Measurements from ENCODE around the gene SETMAR.

The SETMAR gene

DNA sequence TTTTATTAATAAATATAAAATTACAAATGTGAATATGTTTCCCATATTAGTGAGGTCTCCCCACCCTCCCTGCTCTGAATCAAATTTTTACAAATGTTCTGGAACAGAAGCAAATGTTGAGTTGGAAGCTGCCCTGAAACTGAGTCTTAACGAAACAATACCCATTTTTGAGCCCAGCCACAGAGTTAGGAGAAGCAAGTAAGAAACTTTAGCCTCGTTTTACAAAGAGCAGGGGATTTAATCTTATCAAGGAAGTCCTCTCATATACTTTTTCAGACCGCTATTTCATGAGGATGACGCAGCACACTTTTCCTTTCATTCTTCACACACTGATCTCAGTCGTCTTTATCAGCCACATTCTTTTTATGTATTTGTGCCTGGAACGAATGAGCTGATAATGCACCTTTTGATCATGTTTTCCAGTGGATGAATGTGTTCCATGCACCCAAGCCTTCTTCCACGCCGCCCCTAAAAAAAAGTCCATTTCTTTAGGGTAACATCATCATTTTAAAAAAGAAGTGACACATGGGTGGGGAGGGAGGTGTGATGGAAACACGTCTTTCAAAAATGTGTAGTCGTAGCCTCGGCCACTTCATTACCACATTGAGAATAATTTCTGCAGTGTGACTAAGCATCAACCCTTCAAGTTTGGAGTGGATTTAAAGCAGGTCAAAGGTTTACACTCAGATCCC, 48.1 kb downstream of the SETMAR start:
- DNase-seq (ENCODE audit: low read depth in 3 of 3), result peak; percentile 12 to 26 (median 12)

DNA sequence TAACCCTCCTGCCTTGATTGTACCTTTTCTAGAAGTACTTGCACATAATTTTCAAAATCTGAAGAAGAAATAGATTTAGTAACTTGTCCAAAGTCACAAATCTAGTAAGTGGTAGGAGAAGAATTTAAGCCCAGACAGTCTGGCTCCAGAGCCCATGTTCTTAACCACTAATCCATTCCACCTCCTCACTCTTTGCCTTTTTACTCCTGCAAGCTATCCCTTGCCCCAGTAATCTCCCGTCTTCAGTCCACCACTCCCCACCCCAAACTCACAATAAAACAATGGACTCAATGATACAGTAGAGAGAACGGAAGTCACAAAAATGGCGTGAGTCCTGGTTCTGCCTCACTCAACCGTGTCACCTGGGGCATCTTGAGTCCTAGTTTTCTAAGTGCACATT, 48.7 kb downstream of the SETMAR start:
- no peak for DNase-seq (ENCODE audit: low read depth in 3 of 3)

DNA sequence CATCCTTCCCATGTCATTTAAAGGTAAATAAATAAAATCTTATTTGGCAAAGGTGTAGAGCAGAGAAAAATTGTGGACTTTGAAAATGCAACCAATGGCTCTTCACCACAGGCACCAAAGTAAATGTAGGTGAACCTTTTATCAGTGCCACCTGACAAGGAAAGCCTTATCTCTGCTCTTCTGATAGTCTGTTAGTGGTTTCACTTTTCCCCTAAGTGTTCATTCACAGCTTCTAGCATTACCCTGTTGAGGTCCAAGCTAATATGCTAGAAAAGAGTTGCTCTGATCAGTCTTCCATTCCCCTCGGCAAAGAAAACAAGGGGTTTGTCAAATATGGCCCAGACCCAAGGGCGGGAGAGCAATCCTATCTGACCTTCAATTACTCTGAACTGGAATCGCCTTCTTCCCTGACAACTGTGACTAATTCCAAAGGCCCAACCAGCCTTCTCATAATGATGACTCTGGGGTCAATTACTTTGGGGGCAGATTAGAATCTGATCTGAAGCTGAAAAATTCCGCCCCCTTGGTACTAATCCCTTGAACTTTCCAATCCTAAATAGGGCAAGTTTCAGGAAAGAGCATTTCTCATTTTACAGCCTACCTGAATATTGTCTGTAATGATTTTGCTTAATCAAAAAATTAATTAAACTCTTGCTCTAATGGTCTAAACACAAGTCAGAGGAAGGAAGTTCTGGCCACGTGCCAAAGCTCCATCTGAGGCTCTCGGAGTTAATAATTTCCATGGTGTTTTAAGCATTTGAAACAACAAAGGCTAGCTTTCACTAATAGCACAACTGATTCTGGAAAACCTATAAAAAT, 52.4 kb downstream of the SETMAR start:
- DNase-seq (ENCODE audit: low read depth in 3 of 3), result no peak

DNA sequence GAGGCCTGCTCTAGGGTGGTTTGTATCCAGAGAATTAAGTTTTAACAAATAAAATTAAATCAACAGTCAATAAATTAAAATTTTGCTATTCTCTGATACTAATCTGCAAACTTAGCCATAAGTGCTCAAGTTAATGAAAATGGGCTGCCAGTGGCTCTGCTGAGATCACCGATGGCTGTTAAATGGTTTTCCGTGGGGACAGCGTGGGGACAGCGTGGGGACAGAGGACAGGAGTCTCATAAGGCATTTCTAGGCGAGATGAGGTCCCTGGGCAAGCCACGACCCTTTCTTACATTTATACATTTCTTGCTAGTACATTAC, 53.0 kb downstream of the SETMAR start:
- DNase-seq (ENCODE audit: low read depth in 3 of 3), result no peak

DNA sequence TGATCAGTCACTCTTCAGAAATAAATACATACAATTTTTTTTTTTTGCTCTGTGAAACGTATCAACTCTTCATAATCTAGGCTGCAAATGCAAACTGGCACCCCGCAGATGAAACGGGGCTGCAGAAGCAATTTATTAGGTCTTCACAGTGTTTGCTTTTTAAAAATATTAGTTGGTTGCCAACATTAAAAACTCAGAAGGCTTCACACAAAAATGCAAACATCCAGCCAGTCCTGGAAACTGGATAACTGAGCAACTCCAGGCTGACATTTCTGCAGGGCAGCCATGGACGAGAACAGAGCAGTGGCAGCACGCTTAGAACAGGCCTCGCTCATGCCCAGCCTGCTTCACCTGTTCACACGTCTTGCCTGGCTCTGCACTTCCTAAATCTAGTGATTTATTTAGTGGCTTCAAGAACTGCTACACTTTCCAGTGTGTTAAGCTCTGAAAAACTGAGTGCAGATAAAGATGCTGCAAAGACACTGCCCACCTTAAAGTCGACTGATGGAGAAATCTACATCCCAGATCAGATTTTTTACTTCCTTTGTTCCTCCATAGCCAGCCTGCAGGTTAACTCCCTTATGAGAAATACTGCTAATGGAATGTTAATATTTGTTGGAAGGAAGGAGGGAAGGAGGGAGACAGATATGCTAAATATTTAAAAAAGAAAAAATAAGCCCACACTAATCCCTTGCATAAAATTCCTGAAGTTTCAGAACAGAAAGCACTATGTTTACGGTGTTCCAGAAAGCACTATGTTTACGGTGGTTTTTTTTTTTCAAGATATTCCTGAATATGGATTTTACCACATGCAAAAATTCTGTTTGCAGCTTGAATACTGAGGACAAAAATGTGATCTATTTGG, 53.6 kb downstream of the SETMAR start:
- DNase-seq (ENCODE audit: low read depth in 3 of 3), result no peak

DNA sequence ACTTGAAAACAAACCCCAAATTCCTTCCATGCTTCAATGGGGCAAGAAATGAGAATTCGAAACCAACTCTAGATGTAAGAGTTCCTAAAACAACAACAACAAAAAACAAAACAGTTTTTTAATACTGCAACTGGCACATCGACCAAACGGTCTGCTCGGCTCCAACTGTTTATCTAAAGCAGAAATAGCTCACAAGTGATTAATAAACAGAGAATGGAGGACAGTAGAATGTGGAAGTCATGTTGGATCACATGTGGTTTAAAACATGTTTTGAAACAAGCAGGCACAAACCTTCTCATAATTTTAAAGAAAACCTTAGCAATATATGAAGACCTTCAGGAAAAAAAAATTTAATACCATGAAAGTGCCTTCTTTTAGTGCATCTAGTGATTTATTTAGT, 55.1 kb downstream of the SETMAR start:
- DNase-seq (ENCODE audit: low read depth in 3 of 3), result no peak

DNA sequence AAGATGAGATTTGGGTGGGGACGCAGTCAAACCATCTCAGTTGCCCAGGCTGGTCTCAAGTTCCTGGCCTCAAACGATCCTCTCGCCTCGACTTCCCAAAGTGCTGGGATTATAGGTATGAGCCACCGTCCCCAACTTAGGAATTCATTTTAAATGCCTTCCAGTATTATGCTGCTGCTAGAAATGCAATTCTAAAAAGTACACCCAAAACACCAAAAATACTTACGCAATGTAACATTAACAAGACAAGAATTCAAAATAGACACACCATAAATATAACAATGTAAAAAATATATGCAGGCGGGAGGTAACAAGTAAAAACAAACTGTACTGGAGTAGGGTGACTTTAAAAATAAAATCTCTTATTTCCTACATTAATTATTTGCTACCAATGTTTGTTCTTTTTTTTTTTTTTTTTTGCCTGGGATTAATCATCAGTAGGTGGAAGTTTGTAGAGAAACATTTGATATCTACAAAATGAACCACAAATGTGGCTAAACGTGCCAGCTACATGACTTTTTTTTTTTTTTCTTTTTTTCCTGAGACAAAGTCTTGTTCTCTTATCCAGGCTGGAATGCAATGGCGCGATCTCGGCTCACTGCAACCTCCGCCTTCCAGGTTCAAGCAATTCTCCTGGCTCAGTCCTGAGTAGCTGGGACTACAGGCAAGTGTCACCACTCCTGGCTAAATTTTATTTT, 56.8 kb downstream of the SETMAR start:
- DNase-seq (ENCODE audit: low read depth in 3 of 3), result no peak

DNA sequence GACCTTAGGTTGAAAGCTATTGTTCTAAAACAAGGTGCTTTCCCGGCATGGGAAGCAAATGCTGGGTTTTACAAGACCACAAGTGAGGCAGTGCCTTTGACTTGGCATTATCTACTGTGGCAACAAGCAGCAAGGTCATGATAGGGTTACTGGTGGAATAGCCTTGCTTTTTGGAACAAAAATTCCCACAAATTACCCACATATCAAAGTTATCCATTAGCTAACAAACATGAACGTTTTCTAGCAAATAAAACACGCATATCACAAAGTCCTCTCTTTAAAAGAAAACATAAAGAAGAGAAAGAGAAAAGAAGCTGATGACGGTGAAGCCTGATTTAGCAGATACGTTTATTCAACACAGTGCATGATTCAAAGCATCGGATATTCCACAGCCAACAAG, 57.6 kb downstream of the SETMAR start:
- no peak for DNase-seq (ENCODE audit: low read depth in 3 of 3)

DNA sequence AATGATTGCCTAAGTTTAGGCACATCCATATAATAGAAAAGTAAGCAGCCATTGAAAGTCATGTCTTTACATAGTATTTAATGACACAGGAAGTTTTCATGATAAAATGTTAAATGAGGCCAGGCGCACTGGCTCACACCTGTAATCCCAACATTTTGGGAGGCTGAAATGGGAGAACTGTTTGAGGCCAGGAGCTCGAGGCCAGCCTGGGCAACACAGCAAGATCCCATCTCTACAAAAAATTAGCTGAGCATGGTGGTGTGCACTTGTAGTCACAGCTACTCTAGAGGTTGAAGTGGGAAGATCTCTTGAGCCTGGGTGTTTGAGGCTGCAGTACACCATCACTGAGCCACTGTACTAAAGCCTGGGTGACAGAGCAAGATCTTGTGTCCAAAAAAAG, 59.4 kb downstream of the SETMAR start:
- DNase-seq (ENCODE audit: low read depth in 3 of 3), result no peak
